Thyroid gland (tissue), 4 donors: ENCODE data around the gene PKNOX1. TPM values are rescaled to one million over a fixed set of nuclear protein-coding genes. Genes with fewer than 3 reads are reported as not detected.
A peak's percentile ranks its signal among the peaks of the same experiment; 100 is the strongest.

Experiments used
- DNase-seq, 2 donors: peaks; one replicate each; pipeline ENCODE4 v3.0.0-alpha.2; 2019
- H3K27ac ChIP-seq, 3 donors: fragments of 200-600 bp; sonication (generic); 1 replicate in 2 of 3; 2 replicates in 1 of 3; pipeline ENCODE4 v1.5.1; 2016 to 2019; ENCODE audit warnings: mild to moderate bottlenecking in 1 of 3, moderate library complexity in 1 of 3
- H3K27me3 ChIP-seq: fragments of 200-600 bp; sonication (generic); one replicate; pipeline ENCODE4 v1.5.1; 2019
- H3K36me3 ChIP-seq, 2 donors: fragments of 200-600 bp; sonication (generic); one replicate each; pipeline ENCODE4 v1.5.1; 2016 to 2019
- H3K4me1 ChIP-seq, 2 donors: fragments of 200-600 bp; sonication (generic); one replicate each; pipeline ENCODE4 v1.5.1; 2017 to 2019
- H3K4me3 ChIP-seq, 3 donors: fragments of 200-600 bp; sonication (generic); replicated peaks in 1 of 3; 1 replicate in 2 of 3; 2 replicates in 1 of 3; pipeline ENCODE4 v1.5.1; 2016; ENCODE audit warnings: mild to moderate bottlenecking in 1 of 3
- H3K9me3 ChIP-seq: fragments of 200-600 bp; sonication (generic); one replicate; pipeline ENCODE4 v1.5.1; 2017
- POLR2A ChIP-seq, 2 donors: fragments of 450-650 bp; IDR thresholded peaks; one replicate each; pipeline ENCODE4 v1.6.1; 2017; ENCODE audit warnings: antibody characterized with exemption in 2 of 2, mild to moderate bottlenecking in 2 of 2, moderate library complexity in 1 of 2
- WGBS, 2 donors: methylation state at CpG; one replicate each; pipeline ENCODE4 v1.1.5; 2017; 5-methylcytosine and 5-hydroxymethylcytosine counted together
- intact Hi-C: fragments of 100-400 bp; cut with DNase I; formaldehyde crosslinking; loops from one replicate; pipeline ENCODE4 v1.15.1; 2023
- total RNA-seq, 4 donors: library from RNA; depleted of rRNA; stranded (reverse); fragments of >200 nt; gene quantifications; one replicate each; pipeline ENCODE4 v1.2.3, GENCODE V29; 2016
- TF ChIP-seq, protein P1 (sequence below), 6 experiments: fragments of 200-600 bp in 3 of 6; fragments of 450-650 bp in 3 of 6; sonication (generic) in 3 of 6; IDR thresholded peaks; one replicate each; pipeline ENCODE4 v1.5.1; 2016 to 2019; ENCODE audit warnings: antibody characterized with exemption in 6 of 6, mild to moderate bottlenecking in 2 of 6, inconsistent platforms in 1 of 6, moderate library complexity in 1 of 6

PKNOX1 gene
- total RNA-seq, 4 donors from 2014 or later = 21.3 to 36.2 (median 24.0) TPM

DNA sequence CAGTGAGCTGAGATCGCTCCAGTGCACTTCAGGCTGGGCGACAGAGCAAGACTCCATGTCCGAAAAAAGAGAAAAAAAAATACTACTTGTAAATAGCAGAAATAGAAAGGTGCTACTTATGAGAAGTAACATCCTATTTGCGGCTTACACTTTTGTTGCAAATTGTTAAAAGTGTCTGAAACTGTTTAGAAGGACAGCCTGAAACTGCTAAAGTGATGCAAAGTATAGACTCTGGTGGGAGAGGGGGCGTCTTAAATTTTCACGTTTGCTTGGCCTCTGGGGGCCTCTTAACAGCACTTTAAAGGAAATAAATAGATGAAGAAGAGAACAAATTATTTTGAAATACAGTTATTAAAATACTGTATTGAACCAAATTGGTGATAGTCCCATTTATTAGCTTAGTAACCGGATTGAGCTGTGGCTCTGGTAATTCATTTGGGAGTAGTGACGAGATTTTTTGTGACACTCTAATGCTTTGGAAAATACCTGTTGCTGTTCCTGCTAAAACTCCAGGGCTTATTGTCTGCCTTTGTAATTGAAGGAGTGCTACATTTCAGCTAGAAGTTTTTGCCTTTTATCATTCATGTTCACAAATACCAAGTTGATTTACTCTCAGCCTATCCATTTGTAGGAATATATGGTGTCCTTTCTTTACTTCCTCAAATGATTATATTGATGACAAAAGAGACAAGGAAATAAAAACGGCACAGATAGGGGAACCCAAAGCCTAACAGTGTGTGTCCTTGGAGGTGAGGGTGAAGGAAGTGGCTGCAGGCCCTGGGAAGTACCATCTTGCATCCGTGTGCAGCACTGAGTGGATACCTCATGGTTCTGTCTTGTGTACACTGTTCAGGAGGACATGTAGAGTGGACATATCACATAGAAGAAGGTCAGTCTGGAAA lies 6.2 kb downstream of the PKNOX1 start:
- Histone ChIP-seq H3K4me3 (no peak overlapping the region), H3K27me3 (no peaks in the 10 kb centered on the region), H3K27ac (no peak overlapping the region), H3K9me3 (no peaks in the 10 kb centered on the region), H3K4me1 (peaks cover 7 to 30% of the 10 kb centered on the region in 2 donors), H3K36me3 (no peaks in the 10 kb centered on the region)
- intact Hi-C loops = no loop called here
- WGBS, 2 donors = 74 to 78% methylated on average over 10 of the region's 10 CpGs
- no peak for DNase-seq
- TF ChIP-seq, protein P1, sequence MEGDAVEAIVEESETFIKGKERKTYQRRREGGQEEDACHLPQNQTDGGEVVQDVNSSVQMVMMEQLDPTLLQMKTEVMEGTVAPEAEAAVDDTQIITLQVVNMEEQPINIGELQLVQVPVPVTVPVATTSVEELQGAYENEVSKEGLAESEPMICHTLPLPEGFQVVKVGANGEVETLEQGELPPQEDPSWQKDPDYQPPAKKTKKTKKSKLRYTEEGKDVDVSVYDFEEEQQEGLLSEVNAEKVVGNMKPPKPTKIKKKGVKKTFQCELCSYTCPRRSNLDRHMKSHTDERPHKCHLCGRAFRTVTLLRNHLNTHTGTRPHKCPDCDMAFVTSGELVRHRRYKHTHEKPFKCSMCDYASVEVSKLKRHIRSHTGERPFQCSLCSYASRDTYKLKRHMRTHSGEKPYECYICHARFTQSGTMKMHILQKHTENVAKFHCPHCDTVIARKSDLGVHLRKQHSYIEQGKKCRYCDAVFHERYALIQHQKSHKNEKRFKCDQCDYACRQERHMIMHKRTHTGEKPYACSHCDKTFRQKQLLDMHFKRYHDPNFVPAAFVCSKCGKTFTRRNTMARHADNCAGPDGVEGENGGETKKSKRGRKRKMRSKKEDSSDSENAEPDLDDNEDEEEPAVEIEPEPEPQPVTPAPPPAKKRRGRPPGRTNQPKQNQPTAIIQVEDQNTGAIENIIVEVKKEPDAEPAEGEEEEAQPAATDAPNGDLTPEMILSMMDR (IDR thresholded peaks at IDR 0.05) = no peak
- no peak for TF ChIP-seq POLR2A (IDR thresholded peaks at IDR 0.05)

- no peaks in the 10 kb centered on the region for H3K9me3 ChIP-seq
- DNase-seq = peak in 1 of 2 donors; percentile 34
- H3K36me3 ChIP-seq = no peaks in the 10 kb centered on the region
- H3K4me3 ChIP-seq = no peak overlapping the region
- no peak overlapping the region for H3K27ac ChIP-seq
- 70 to 87% methylated on average over 5 of the region's 5 CpGs for WGBS, 2 donors
- H3K27me3 ChIP-seq = no peaks in the 10 kb centered on the region
- intact Hi-C loops = no loop called here
- peaks cover 4 to 24% of the 10 kb centered on the region in 2 donors for H3K4me1 ChIP-seq
- TF ChIP-seq, protein P1 (IDR thresholded peaks at IDR 0.05) = no peak
Measured at GRCh38 chr21:42981214-42981523, 6.8 kb downstream of the PKNOX1 start.

- Histone ChIP-seq H3K27me3 (no peaks in the 10 kb centered on the region), H3K4me3 (no peak overlapping the region), H3K27ac (no peak overlapping the region), H3K4me1 (peaks cover 0 to 22% of the 10 kb centered on the region in 2 donors), H3K36me3 (no peaks in the 10 kb centered on the region), H3K9me3 (no peaks in the 10 kb centered on the region)
- no peak for DNase-seq
- intact Hi-C loops = no loop called here
- TF ChIP-seq, protein P1 (IDR thresholded peaks at IDR 0.05) = no peak
- no peak for TF ChIP-seq POLR2A (IDR thresholded peaks at IDR 0.05)
- WGBS, 2 donors = 72 to 100% methylated on average over 4 of the region's 4 CpGs
Measured at GRCh38 chr21:42981862-42982261, 7.5 kb downstream of the PKNOX1 start.

DNA sequence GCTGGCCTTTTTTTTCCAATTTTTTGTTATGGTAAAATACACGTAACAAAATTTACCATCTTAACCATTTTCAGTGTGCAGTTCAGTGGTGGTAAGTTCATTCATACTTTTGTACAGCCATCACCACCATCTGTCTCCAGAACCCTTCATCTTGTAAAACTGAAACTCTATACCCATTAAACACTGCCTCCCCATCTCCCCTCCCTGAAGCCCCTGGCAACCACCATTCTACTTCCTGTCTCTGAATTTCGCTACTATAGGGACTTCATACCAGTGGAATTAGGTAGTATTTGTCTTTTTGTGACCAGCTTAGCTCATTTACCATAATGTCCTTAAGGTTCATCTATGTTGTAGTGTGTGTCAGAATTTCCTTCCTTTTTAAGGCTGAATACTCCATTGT lies 8.7 kb downstream of the PKNOX1 start:
- no peaks in the 10 kb centered on the region for H3K9me3 ChIP-seq
- intact Hi-C loops = no loop called here
- DNase-seq = no peak
- H3K36me3 ChIP-seq = no peaks in the 10 kb centered on the region
- H3K4me1 ChIP-seq = peaks cover 0 to 22% of the 10 kb centered on the region in 2 donors
- 90 to 93% methylated on average over 2 of the region's 2 CpGs for WGBS, 2 donors
- TF ChIP-seq, protein P1 (IDR thresholded peaks at IDR 0.05) = no peak
- no peaks in the 10 kb centered on the region for H3K27me3 ChIP-seq
- no peak overlapping the region for H3K4me3 ChIP-seq
- H3K27ac ChIP-seq = no peak overlapping the region

GRCh38 chr21:42983869-42984268 lies 9.5 kb downstream of the PKNOX1 start:
- H3K4me1 ChIP-seq = peaks cover 0 to 28% of the 10 kb centered on the region in 2 donors
- intact Hi-C loops = no loop called here
- TF ChIP-seq, protein P1 (IDR thresholded peaks at IDR 0.05) = no peak
- no peak for TF ChIP-seq POLR2A (IDR thresholded peaks at IDR 0.05)
- 82% methylated on average over 5 of the region's 5 CpGs for WGBS, 2 donors
- H3K9me3 ChIP-seq = no peaks in the 10 kb centered on the region
- no peak for DNase-seq
- H3K36me3 ChIP-seq = no peaks in the 10 kb centered on the region
- no peak overlapping the region for H3K27ac ChIP-seq
- H3K27me3 ChIP-seq = no peaks in the 10 kb centered on the region
- no peak overlapping the region for H3K4me3 ChIP-seq
